WTC11 (cell line): ENCODE data around the gene C6orf136.

ENCODE experiments used
- ATF2 ChIP-seq: sonication (generic); formaldehyde crosslinking; IDR thresholded peaks from 2 replicates; pipeline ENCODE4 v1.8.1; 2022; ENCODE audit warnings: low read depth, missing genetic modification reagents, borderline replicate concordance
- CREB1 ChIP-seq: sonication (generic); formaldehyde crosslinking; IDR thresholded peaks from 2 replicates; pipeline ENCODE4 v1.8.0; 2023; ENCODE audit warnings: mild to moderate bottlenecking, missing genetic modification reagents
- ESRRA ChIP-seq: sonication (generic); formaldehyde crosslinking; IDR thresholded peaks from 2 replicates; pipeline ENCODE4 v1.8.1; 2022; ENCODE audit warnings: mild to moderate bottlenecking, missing genetic modification reagents, borderline replicate concordance
- FOXK1 ChIP-seq: sonication (generic); formaldehyde crosslinking; IDR thresholded peaks from 2 replicates; pipeline ENCODE4 v1.8.0; 2022; ENCODE audit warnings: mild to moderate bottlenecking, moderate library complexity, missing genetic modification reagents

- TF ChIP-seq CREB1 (CRISPR knock-in tag) (no peak), FOXK1 (CRISPR knock-in tag) (no peak), ATF2 (no peak), ESRRA (CRISPR knock-in tag) (no peak)
Observed at GRCh38 chr6:30686908-30687658, 40.1 kb downstream of the C6orf136 start.
